ENCODE results near the gene GAS2L1.
"Not testable (repeated sequence)": the region's sequence is repeated elsewhere in the genome, so short reads cannot be mapped to it uniquely, and the experiment has no call there.

Gene GAS2L1

DNA sequence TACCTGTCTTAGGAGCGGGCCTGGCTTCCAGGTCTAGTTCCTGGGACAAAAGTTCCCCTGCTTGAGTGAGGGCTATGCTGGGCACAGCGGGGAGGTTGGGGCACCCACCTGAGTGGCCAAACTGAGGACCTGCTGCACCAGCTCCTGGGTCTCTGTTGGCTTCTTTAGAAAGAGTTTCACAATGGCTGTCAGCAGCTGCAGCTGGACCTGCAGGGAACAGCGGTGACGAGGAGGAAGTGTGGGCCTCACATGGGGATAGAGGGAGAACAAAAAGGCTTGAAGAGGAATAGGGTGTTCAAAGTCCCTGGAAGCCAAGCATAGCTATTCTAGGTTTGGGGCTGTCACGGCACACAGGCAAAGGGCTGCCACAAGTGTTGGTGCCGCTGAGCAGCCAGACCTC, 35.7 kb downstream of the GAS2L1 start:
- no peak for DNase-seq (ENCODE audit: low read depth in 2 of 2)

DNA sequence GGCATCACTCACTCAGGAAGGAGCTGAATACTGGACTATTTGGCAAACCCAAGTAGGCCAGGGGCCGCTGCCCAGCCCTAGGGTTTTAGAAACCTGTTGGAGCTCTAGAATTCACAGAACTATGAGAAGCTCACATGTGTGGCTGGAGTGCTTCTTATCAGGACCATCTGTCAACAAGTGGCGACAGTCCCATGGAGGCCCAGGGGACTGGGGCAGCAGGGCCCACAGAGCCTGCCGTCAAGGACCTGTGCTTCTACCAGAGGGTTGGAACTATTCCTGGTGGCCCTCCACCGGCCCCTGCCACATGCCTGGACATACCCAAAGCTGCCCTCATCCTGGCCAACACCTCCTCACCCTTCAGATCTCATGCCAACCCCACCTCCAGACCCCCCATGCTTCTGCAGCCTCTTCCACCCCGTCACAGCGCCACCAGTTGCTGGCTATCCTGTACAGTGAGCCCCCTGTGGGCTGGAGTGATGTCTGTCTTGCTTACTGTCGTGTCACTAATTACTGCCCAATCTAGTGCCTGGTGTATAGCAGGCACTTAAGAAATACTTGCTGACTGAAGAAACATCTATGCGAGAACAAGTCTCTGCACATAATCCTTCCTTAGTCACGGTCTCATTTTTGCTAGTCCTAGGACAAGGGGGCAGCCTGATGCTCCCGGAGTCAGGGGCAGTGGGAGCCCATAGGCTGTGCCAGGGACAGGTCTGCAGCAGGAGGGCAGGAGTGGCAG, 36.3 kb downstream of the GAS2L1 start:
- DNase-seq (ENCODE audit: low read depth in 2 of 2) = no peak

DNA sequence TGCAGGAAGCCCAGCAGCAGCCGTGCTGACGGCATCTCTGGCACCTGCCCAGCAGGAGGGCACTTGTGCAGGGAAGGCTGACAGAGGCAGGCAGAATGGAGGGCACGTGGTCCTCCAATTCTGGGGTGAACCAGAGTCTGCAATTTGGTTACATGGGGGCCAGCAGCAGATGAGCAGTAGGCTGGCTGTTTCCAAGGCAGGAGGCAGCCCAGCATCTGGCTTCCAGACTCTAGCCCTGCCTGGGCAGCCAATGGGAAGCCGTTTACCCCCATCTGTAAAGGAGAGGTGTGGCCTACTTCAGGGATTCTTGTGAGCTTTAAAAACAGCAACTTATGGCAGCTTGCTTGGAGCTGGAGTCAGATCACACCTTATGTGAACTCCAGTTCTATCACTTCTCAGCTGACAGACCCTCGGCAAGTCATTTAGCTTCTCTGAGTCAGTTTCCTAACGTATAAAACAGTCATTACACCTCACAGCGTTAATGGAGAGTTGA, 36.9 kb downstream of the GAS2L1 start:
- no peak for DNase-seq (ENCODE audit: low read depth in 2 of 2)

DNA sequence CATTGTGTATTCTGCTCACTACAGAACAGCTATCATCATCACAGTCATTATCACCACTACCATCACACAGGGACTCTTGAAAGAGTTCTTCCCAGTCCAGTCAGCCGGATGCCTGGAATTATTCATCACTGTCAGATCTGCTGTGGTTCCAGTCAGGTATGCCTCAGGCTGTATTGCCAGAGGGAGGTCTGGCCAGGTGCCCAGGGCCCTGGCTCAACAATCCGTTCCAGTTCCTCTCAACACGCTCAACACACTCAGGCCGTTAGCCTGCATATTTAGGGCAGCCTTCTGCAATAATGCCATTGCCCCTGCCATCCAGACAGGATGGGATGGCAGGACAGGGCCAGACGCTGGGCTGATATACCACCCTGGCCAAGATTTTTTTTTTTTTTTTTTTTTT, 37.7 kb downstream of the GAS2L1 start:
- DNase-seq (ENCODE audit: low read depth in 2 of 2) = no peak

DNA sequence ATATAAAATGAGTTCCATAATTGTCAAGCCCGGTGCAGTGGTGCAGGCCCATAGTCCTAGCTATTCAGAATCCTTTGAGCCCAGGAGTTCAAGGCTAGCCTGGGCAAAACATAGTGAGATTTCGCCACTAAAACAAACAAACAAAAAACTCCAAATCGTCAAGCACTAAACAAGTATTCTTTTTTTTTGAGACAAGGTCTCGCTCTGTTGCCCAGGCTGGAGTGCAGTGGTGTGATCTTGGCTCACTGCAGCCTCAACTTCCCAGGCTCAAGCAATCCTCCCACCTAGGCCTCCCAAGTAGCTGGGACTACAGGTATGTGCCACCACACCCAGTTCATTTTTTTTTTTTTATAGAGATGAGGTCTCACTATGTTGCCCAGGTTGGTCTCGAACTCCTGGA, 38.4 kb downstream of the GAS2L1 start:
- DNase-seq (ENCODE audit: low read depth in 2 of 2) = not testable (repeated sequence)

DNA sequence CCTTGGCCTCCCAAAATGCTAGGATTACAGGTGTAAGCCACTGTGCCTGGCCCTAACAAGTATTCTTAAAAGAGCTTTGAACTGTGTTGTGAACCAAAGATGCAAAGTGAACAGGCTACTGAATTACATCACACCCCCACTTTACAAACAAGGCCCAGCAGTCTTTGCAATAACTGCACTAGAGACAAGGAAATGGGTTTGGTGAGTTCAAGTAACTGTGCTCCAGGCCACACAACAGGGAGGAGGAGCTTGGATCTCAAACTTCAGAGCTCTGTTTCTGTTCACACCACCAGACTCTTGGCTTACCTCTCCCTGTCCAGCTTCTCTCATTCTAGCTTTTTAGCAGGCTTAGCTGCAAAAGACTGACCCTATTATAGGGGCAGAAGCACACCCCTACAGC, 39.5 kb downstream of the GAS2L1 start:
- no peak for DNase-seq (ENCODE audit: low read depth in 2 of 2)

DNA sequence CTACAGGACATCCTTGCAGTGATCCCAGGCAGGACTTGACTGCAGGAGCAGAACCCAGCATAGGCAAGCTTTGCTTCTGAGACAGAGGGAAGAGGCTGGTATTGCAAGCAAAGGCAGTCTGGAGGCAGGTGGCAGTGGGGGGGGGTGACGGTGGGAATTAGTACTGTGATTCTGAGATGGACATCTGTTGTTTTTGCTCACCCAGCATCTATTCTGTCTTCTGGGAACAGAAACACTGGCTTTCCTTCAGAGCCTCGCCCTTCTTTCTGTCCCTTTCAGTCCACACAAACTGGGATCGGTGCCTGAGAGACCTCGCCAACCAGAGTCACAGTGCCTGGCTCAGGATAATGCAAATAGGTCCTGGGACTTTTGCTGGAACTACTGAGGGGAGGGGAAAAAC, 40.2 kb downstream of the GAS2L1 start:
- no peak for DNase-seq (ENCODE audit: low read depth in 2 of 2)

DNA sequence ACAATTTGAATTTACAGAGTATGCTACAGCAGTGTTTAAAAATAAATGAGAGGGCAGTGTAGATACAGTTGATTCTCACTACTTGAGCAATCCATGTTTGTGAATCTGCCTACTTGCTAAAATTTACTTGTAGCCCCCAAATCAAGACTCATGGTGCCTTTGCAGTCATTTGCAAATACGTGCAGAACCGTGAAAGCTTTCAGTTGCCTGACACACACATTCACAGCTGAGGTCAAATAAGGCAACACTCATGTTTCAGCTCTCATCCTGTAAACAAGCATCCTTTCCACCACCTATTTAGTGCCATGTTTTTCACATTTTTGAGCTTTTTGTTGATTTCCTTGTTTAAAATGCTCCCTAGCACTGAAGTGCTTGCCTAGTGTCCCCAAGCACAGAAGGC, 41.6 kb downstream of the GAS2L1 start:
- no peak for DNase-seq (ENCODE audit: low read depth in 2 of 2)

DNA sequence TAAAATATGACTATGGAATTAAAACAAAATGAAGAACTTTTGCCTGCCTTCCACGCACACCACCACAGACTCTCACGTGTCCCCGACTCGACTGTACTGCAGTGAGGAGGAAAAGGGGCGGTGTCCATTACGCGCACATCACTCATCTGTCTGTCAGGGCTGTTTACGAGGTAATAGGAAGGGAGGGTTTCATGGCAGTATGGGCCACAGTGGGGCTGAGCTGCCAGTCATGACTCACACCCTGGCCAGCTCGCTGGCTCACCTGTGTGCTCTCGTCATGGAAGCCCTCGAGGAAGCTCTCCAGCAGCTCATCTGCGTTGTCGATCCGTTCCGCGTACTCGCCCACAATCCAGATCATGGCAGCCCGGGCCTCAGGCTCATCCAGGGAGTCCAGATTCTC, 42.5 kb downstream of the GAS2L1 start:
- DNase-seq (ENCODE audit: low read depth in 2 of 2) = no peak

DNA sequence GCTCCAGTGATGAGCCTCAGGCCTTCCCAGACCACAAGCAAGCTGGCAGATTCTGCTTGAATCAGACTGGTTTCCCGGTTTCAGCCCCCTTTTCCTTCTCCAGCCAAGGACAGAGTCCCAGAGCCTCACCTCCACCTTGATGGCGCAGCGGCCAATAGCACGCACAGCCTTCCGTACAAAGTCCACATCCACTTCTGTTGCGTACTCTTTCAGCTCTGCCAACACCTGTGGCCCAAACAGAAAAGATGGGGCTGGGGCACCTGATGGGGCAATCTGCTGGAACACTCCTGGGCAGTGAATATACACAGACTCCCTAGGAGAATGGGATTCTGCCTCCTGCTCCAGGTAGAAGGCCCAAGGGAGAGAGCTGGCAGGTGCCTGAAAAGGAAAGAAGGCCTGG, 44.6 kb downstream of the GAS2L1 start:
- no peak for DNase-seq (ENCODE audit: low read depth in 2 of 2)

DNA sequence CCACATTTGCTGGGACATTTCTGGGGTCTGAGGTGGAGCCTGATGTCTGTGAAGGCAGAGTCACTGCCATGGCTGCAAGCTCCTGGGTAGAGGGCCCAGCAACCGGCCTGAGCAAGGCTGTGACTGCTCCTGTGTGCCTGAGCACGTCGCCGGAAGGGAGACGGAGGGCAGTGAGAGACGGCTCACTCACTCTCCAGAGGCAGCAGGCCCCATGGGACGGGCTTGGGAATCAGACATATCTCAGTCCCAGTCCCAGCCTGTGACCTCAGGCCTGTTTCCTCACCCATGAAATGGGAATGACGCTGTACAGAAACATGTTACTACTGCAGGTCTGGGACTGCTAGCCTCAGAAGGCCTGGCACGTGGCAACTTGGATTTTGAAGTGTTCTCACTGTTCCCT, 45.4 kb downstream of the GAS2L1 start:
- DNase-seq (ENCODE audit: low read depth in 2 of 2) = no peak

DNA sequence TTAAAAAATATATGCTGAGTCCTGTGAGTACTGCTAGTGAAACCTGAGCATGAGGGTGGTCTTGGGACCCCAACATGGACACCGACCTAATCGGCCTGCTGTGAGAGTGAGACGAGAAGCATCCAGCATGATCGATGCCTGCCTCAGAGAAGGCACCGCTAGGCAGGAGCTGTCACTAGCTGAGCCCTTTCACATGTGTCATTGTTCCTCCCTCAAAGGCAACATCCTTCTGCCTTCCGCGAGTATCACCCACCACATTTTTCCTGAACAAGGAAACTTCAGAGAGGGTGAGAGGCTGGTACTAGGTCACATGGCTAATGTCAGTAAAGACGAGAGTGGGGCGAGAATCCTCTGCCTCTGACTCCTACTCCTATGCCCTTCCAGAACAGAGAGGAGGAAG, 46.3 kb downstream of the GAS2L1 start:
- no peak for DNase-seq (ENCODE audit: low read depth in 2 of 2)

DNA sequence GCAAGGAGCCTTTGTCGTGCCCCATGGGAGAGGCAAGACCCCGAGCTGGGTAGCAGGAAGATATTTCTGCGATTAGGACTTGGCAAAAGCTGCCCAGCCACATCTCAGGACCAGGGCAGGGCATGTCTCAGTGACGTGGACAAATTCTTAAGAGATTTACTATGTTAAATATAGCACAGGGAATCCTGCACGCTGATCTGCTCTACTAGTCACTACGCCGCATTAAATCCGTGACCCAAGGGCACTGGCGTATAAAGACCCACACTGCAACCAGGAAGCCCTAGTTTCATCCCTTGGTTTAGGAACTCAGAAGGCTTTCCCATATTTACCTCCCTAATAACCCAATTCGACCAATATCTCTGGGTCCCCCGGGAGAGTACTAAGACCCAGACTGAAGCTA, 46.8 kb downstream of the GAS2L1 start:
- no peak for DNase-seq (ENCODE audit: low read depth in 2 of 2)

DNA sequence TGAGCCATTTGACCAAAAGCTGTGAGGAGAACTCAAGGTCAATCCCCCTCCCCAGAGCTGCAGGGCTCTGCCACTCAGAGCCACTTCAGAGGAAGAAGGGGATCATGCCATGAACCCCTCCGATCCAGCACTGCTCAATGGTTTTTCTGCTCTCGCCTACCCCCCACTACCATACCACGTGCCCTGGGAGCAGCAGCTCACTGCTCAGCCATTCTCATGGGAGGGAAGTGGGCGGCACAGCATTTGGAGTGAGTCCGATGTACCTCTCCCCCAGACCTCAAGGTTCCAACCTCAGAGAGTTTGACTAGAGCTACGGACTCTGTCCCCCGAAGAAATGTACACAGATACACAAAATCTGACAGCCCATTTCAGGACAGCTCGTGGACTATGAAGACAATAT, 47.4 kb downstream of the GAS2L1 start:
- no peak for DNase-seq (ENCODE audit: low read depth in 2 of 2)

DNA sequence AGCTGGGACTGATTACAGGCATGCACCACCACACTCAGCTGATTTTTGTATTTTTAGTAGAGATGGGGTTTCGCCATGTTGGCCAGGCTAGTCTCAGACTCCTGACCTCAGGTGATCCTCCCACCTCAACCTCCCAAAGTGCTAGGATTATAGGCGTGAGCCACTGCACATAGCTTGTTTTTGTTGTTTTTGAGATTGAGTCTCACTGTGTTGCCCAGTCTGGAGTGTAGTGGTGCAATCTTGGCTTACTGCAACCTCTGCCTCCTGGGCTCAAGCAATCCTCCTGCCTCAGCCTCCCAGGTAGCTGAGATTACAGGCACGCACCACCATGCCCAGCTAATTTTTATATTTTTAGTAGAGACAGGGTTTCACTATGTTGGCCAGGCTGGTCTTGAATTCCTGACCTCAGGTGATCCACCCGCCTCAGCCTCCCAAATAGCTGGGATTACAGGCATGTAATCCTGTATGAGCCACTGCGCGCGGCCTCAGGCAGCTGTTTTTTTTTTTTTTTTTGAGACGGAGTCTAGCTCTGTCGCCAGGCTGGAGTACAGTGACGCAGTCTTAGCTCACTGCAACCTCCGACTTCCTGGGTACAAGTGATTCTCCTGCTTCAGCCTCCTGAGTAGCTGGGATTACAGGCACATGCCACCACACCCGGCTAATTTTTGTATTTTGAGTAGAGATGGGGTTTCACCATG, 50.9 kb downstream of the GAS2L1 start:
- not testable (repeated sequence) for DNase-seq (ENCODE audit: low read depth in 2 of 2)

DNA sequence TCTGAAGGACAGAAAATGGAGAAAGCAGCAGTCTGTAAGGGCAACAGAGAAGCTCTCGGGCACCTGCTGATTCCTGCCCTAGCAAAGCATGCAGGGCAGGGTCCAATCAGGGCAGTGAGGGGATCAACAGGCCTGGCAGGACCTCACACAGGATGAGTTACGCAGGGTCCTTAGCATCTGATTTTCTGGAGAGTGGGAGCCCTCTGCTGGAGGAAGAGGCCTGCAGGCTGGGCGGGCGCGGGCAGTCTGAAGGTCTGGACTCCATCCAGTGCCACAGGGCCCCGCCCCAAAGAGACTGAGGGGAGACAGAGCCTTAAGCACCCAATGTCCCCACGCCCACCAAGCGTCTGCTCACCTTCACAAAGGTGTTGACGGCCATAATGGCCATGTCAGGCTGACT, 53.0 kb downstream of the GAS2L1 start:
- no peak for DNase-seq (ENCODE audit: low read depth in 2 of 2)
